ENCODE measurements around the gene NOL8.

DNA sequence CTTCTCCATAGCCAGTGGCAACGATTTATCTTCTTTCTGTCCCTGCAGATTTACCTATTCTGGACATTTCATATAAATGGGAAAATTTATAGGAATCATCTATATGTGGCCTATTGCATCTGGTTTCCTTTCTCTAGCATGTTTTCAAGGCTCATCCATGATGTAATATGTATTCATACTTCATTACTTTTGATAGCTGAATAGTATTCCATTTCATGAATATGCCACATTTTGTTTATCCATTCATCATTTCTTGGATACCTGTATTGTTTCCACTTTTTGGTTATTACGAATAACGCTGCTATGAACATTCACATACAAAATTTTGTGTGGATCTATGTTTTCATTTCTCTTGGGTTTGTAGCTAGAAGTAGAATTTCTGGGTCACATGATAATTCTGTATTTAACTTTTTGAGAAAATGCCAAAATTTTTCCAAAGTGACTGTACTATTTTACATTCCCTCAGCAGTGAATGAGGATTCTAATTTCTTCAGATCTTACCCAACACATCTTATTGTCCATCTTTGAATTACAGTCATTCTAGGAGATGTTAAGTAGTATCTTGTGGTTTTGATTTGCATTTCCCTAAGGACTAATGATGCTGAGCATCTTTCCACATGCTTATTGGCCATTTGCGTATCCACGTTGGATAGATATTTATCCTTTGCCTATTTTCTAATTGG lies 35.3 kb downstream of the NOL8 start:
- TF ChIP-seq SP3 (tag by site-specific recombination; IDR thresholded peaks at IDR 0.05) = no peak
- no peak for TF ChIP-seq ZBTB17 (tag by site-specific recombination; IDR thresholded peaks at IDR 0.05)
- TF ChIP-seq YY1 (tag by site-specific recombination; IDR thresholded peaks at IDR 0.05) = no peak
- TF ChIP-seq, protein P1, sequence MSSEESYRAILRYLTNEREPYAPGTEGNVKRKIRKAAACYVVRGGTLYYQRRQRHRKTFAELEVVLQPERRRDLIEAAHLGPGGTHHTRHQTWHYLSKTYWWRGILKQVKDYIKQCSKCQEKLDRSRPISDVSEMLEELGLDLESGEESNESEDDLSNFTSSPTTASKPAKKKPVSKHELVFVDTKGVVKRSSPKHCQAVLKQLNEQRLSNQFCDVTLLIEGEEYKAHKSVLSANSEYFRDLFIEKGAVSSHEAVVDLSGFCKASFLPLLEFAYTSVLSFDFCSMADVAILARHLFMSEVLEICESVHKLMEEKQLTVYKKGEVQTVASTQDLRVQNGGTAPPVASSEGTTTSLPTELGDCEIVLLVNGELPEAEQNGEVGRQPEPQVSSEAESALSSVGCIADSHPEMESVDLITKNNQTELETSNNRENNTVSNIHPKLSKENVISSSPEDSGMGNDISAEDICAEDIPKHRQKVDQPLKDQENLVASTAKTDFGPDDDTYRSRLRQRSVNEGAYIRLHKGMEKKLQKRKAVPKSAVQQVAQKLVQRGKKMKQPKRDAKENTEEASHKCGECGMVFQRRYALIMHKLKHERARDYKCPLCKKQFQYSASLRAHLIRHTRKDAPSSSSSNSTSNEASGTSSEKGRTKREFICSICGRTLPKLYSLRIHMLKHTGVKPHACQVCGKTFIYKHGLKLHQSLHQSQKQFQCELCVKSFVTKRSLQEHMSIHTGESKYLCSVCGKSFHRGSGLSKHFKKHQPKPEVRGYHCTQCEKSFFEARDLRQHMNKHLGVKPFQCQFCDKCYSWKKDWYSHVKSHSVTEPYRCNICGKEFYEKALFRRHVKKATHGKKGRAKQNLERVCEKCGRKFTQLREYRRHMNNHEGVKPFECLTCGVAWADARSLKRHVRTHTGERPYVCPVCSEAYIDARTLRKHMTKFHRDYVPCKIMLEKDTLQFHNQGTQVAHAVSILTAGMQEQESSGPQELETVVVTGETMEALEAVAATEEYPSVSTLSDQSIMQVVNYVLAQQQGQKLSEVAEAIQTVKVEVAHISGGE (tag by site-specific recombination; conservative IDR thresholded peaks at IDR 0.05; ENCODE audit: low read depth) = no peak

All from HEK293 (cell line).